Endothelial cell of umbilical vein (primary cell): ENCODE results near the gene H1-8. TPM values are rescaled to one million over a fixed set of nuclear protein-coding genes. Genes with fewer than 3 reads are reported as not detected.

Experiments
- BruUV-seq: library from RNA; stranded (reverse); fragments of 400-500 nt; replicated peaks from 2 replicates; lab custom pipeline; 2021; lab: Mats Ljungman, UMichigan
- CTCF ChIA-PET: fragments of 300-600, 350-600 bp; sonication (Branson Sonifier 250); formaldehyde crosslinking; loops from one replicate; lab custom pipeline; 2021; ENCODE audit warnings: antibody characterized with exemption, inconsistent platforms; lab: Charles Lee
- POLR2A ChIA-PET: fragments of 300-600, 350-600 bp; sonication (Branson Sonifier 250); formaldehyde crosslinking; loops from one replicate; lab custom pipeline; 2021; ENCODE audit warnings: antibody characterized with exemption, inconsistent platforms; lab: Charles Lee
- DNase-seq: peaks from one replicate; pipeline ENCODE4 v3.0.0-alpha.2; 2011; ENCODE audit warnings: low read depth, low spot score
- FAIRE-seq: peaks from 2 replicates; lab custom pipeline; 2011; peaks lifted over from hg19 to GRCh38; lab: Jason Lieb, UNC
- H2AFZ ChIP-seq: 2 replicates; pipeline ENCODE4 v1.6.0; 2012; ENCODE audit warnings: low read depth, low read length, control low read depth, inconsistent platforms
- H3K27ac ChIP-seq: 2 replicates; pipeline ENCODE4 v1.5.1; 2011; ENCODE audit warnings: low read depth, mild to moderate bottlenecking, control low read depth, low read length, moderate library complexity; ENCODE audit not compliant: insufficient read depth
- H3K27me3 ChIP-seq, 2 experiments: 2 replicates each; pipeline versions ENCODE4 v1.6.0 to v1.6.1; 2011; ENCODE audit warnings: low read length in 2 of 2, mixed read lengths in 1 of 2; ENCODE audit not compliant: control insufficient read depth in 2 of 2, insufficient read depth in 2 of 2
- H3K36me3 ChIP-seq, 2 experiments: 2 replicates in 1 of 2; 3 replicates in 1 of 2; pipeline ENCODE4 v1.5.1; 2011; ENCODE audit warnings: low read length in 2 of 2, mild to moderate bottlenecking in 1 of 2, moderate library complexity in 1 of 2; ENCODE audit not compliant: control insufficient read depth in 2 of 2, insufficient read depth in 2 of 2; ENCODE audit errors: extremely low read depth in 1 of 2
- H3K4me1 ChIP-seq: 3 replicates; pipeline ENCODE4 v1.5.1; 2011; ENCODE audit warnings: mild to moderate bottlenecking, low read length; ENCODE audit not compliant: control insufficient read depth, insufficient read depth; ENCODE audit errors: extremely low read depth
- H3K4me2 ChIP-seq: 2 replicates; pipeline ENCODE4 v1.6.1; 2011; ENCODE audit warnings: low read length, control low read depth, mixed read lengths; ENCODE audit not compliant: insufficient read depth
- H3K4me3 ChIP-seq, 3 experiments: fragments of 200-600 bp in 1 of 3; sonication (generic), shearing (Covaris generic) in 1 of 3; replicated peaks in 1 of 3; 2 replicates each; pipeline ENCODE4 v1.5.1; 2011 to 2016; ENCODE audit warnings: control low read depth in 3 of 3, low read length in 3 of 3, mild to moderate bottlenecking in 2 of 3, inconsistent platforms in 1 of 3, low read depth in 1 of 3, moderate library complexity in 1 of 3; ENCODE audit not compliant: insufficient read depth in 1 of 3
- H3K79me2 ChIP-seq: 2 replicates; pipeline ENCODE4 v1.6.0; 2012; ENCODE audit warnings: low read length, inconsistent platforms; ENCODE audit not compliant: control insufficient read depth, insufficient read depth
- H3K9ac ChIP-seq: replicated peaks from 2 replicates; pipeline ENCODE3; 2011; ENCODE audit warnings: low read length, control low read depth; ENCODE audit not compliant: insufficient read depth; ENCODE audit errors: extremely low read depth
- H3K9me1 ChIP-seq: replicated peaks from 3 replicates; pipeline ENCODE4 v1.6.0; 2011; ENCODE audit warnings: mild to moderate bottlenecking, low read length; ENCODE audit not compliant: control insufficient read depth, insufficient read depth; ENCODE audit errors: extremely low read depth
- H3K9me3 ChIP-seq: replicated peaks from 2 replicates; pipeline ENCODE4 v1.5.1; 2012; ENCODE audit warnings: low read length, inconsistent platforms; ENCODE audit not compliant: control insufficient read depth, insufficient read depth
- H4K20me1 ChIP-seq: replicated peaks from 2 replicates; pipeline ENCODE3; 2011; ENCODE audit warnings: mild to moderate bottlenecking, low read length; ENCODE audit not compliant: control insufficient read depth, insufficient read depth; ENCODE audit errors: extremely low read depth
- CTCF ChIP-seq, 2 donors: IDR thresholded peaks; 1 replicate in 1 of 2; 2 replicates in 1 of 2; pipeline ENCODE4 v1.5.1; 2011; ENCODE audit warnings: low read length in 2 of 2, mild to moderate bottlenecking in 2 of 2, moderate library complexity in 2 of 2, control low read depth in 1 of 2, inconsistent platforms in 1 of 2, low read depth in 1 of 2; ENCODE audit not compliant: insufficient read depth in 1 of 2; ENCODE audit errors: extremely low read depth in 1 of 2
- EZH2 ChIP-seq: IDR thresholded peaks from 2 replicates; pipeline ENCODE4 v1.6.1; 2012; ENCODE audit warnings: borderline replicate concordance, low read depth, mild to moderate bottlenecking, moderate library complexity, low read length, inconsistent platforms; ENCODE audit not compliant: severe bottlenecking
- FOS ChIP-seq: IDR thresholded peaks from 2 replicates; pipeline ENCODE4 v1.6.1; 2011; ENCODE audit warnings: mild to moderate bottlenecking, low read length, moderate library complexity, borderline replicate concordance; ENCODE audit not compliant: insufficient read depth
- GATA2 ChIP-seq: IDR thresholded peaks from 2 replicates; pipeline ENCODE4 v1.7.0; 2011; ENCODE audit warnings: low read depth, mild to moderate bottlenecking, moderate library complexity, mixed read lengths, low read length; ENCODE audit not compliant: insufficient read length, insufficient read depth
- JUN ChIP-seq: IDR thresholded peaks from 2 replicates; pipeline ENCODE4 v1.6.1; 2011; ENCODE audit warnings: borderline replicate concordance, low read depth; ENCODE audit not compliant: insufficient read length, insufficient read depth
- MAX ChIP-seq: IDR thresholded peaks from 2 replicates; pipeline ENCODE4 v1.6.1; 2011; ENCODE audit not compliant: insufficient read depth, insufficient read length
- MYC ChIP-seq: IDR thresholded peaks from one replicate; pipeline ENCODE4 v1.6.1; 2011; ENCODE audit warnings: mild to moderate bottlenecking, low read depth, low read length
- POLR2A ChIP-seq: IDR thresholded peaks from 2 replicates; pipeline ENCODE4 v1.6.1; 2012; ENCODE audit warnings: low read depth, mild to moderate bottlenecking, control low read depth, low read length
- POLR2AphosphoS5 ChIP-seq: IDR thresholded peaks from 2 replicates; pipeline ENCODE4 v1.6.1; 2012; ENCODE audit warnings: low read depth, mild to moderate bottlenecking, control low read depth, low read length, moderate library complexity; ENCODE audit not compliant: insufficient read depth
- dilution Hi-C: fragments of 300-500 bp; cut with MboI; formaldehyde crosslinking; loops from one replicate; pipeline ENCODE4 v1.15.0; 2019; ENCODE audit warnings: low sequenced_read_pairs; ENCODE audit not compliant: extremely low pct_ligation_motif_present
- intact Hi-C: fragments of 100-400 bp; cut with micrococcal nuclease; formaldehyde crosslinking; loops from one replicate; pipeline ENCODE4 v1.10.0; 2022
- polyA plus RNA-seq, 4 experiments: library from polyadenylated mRNA; depleted of rRNA in 3 of 4; stranded (reverse) in 3 of 4; unstranded in 1 of 4; fragments of >200 nt; gene quantifications; 2 replicates each; pipeline versions ENCODE4 v1.2.1 to v1.2.3, GENCODE V29; 2011 to 2012; ENCODE audit warnings: missing spikeins in 1 of 4
- total RNA-seq: library from RNA; stranded (reverse); gene quantifications from 2 replicates; pipeline ENCODE4 v1.2.3, GENCODE V29; 2021

Gene H1-8
- total and polyA plus RNA-seq, 2 donors (not counting 3 experiments of a cell fraction or from before 2014, with no cell fraction given), result not detected

GRCh38 chr3:129502641-129503408 lies 40.1 kb upstream of the H1-8 start:
- Histone ChIP-seq H2AFZ (no peak overlapping the region), H3K4me1 (peaks cover 24% of the 10 kb centered on the region), H3K79me2 (no peaks in the 10 kb centered on the region), H3K27me3 (no peaks in the 10 kb centered on the region), H3K36me3 (peaks cover 0 to 11% of the 10 kb centered on the region in 2 experiments), H4K20me1 (no peaks in the 10 kb centered on the region), H3K9me1 (no peaks in the 10 kb centered on the region), H3K4me2 (no peak overlapping the region), H3K27ac (no peak overlapping the region), H3K9ac (no peak overlapping the region), H3K4me3 (no peak overlapping the region), H3K9me3 (no peaks in the 10 kb centered on the region)
- ChIA-PET POLR2A (no interaction called here), CTCF (interaction anchor here (1.1 to 2.0 kb wide), 5 partner anchors 9 to 49 kb away, joined by 3 to 5 read pairs (median 4); no protein-coding TSS in a partner anchor)
- TF ChIP-seq POLR2A, result no peak
- DNase-seq, result no peak
- FAIRE-seq, result no peak
- dilution Hi-C loops, result no loop called here
- intact Hi-C loops, result no loop called here
- no TSS peak for BruUV-seq

- CTCF ChIA-PET, result interaction anchor here (1.1 to 2.0 kb wide), 4 partner anchors 14 to 49 kb away, joined by 3 to 4 read pairs (median 4); no protein-coding TSS in a partner anchor
- Histone ChIP-seq H3K9me3 (no peaks in the 10 kb centered on the region), H3K27me3 (no peaks in the 10 kb centered on the region), H3K4me1 (peaks cover 21% of the 10 kb centered on the region), H3K36me3 (peaks cover 0 to 11% of the 10 kb centered on the region in 2 experiments), H3K9me1 (no peaks in the 10 kb centered on the region), H4K20me1 (no peaks in the 10 kb centered on the region), H3K79me2 (no peaks in the 10 kb centered on the region), H3K27ac (no peak overlapping the region), H2AFZ (no peak overlapping the region), H3K4me3 (no peak overlapping the region), H3K4me2 (no peak overlapping the region), H3K9ac (no peak overlapping the region)
- no TSS peak for BruUV-seq
- dilution Hi-C loops, result no loop called here
- DNase-seq (no peak), FAIRE-seq (no peak)
- intact Hi-C loops, result no loop called here
- POLR2A ChIA-PET, result no interaction called here
- TF ChIP-seq CTCF (IDR thresholded peaks at IDR 0.05; ENCODE audit: extremely low read depth in 1 of 2, insufficient read depth in 1 of 2, low read depth in 1 of 2, low read length in 2 of 2), result no peak
- TF ChIP-seq GATA2, result no peak
- TF ChIP-seq JUN, result no peak
- TF ChIP-seq MYC, result no peak
- TF ChIP-seq POLR2AphosphoS5, result no peak
- TF ChIP-seq POLR2A, result no peak
- no peak for TF ChIP-seq EZH2
- TF ChIP-seq FOS, result no peak
- no peak for TF ChIP-seq MAX
Measured at GRCh38 chr3:129503471-129504291, 39.3 kb upstream of the H1-8 start.
